Measurements from ENCODE around the gene CISD1. TPM values are rescaled to one million over a fixed set of nuclear protein-coding genes. Genes with fewer than 3 reads are reported as not detected.

The CISD1 gene
- total RNA-seq, 1 donor: 4.0 TPM

Other genes with a start within 250 kb of the CISD1 start
- 3.2 TPM for gene IPMK, start 1.3 kb upstream of the CISD1 start, total RNA-seq
- 12.7 TPM for gene UBE2D1, start 65.8 kb downstream of the CISD1 start, total RNA-seq
- 30.2 TPM for gene TFAM, start 116.2 kb downstream of the CISD1 start, total RNA-seq
- 1.3 TPM for gene BICC1, start 243.7 kb downstream of the CISD1 start, total RNA-seq

Data from hematopoietic multipotent progenitor cell (in vitro differentiated cells).